ENCODE data around the gene ATRIP.

The ATRIP gene

GRCh38 chr3:48417529-48418108, 28.9 kb upstream of the ATRIP start:
- Histone ChIP-seq H3K36me3 (ENCODE audit: insufficient read depth, low read length) (no peaks in the 10 kb centered on the region), H3K4me3 (ENCODE audit: low read depth in 1 of 2, low read length in 2 of 2) (no peak overlapping the region), H3K4me2 (ENCODE audit: insufficient read depth, low read length) (no peak overlapping the region), H2AFZ (ENCODE audit: low read depth, low read length) (no peak overlapping the region), H3K79me2 (ENCODE audit: insufficient read depth, low read length) (no peaks in the 10 kb centered on the region), H3K27ac (ENCODE audit: low read length) (no peak overlapping the region), H4K20me1 (ENCODE audit: insufficient read depth, low read length) (0 out of 2 replicates have a peak, but pooled peaks cover 2% of the 10 kb centered on the region), H3K9me3 (ENCODE audit: insufficient read depth, low read length, severe bottlenecking) (no peaks in the 10 kb centered on the region), H3K27me3 (ENCODE audit: insufficient read depth, low read length, poor library complexity) (no peaks in the 10 kb centered on the region), H3K4me1 (ENCODE audit: insufficient read depth, low read length) (no peaks in the 10 kb centered on the region), H3K9ac (ENCODE audit: low read depth, low read length) (no peak overlapping the region)
- TF ChIP-seq EZH2 (IDR thresholded peaks at IDR 0.05; ENCODE audit: borderline replicate concordance, low read depth, low read length, severe bottlenecking) (no peak), CTCF (IDR thresholded peaks at IDR 0.05; ENCODE audit: borderline replicate concordance, extremely low read depth, low read length, poor library complexity, severe bottlenecking) (no peak)
- no peak for DNase-seq
- no peak for ATAC-seq (ENCODE audit: insufficient read depth, low read depth)

GRCh38 chr3:48418140-48418539, 28.4 kb upstream of the ATRIP start:
- ATAC-seq (ENCODE audit: insufficient read depth, low read depth) (no peak), DNase-seq (no peak)
- Histone ChIP-seq H3K4me3 (ENCODE audit: low read depth in 1 of 2, low read length in 2 of 2) (no peak overlapping the region), H3K79me2 (ENCODE audit: insufficient read depth, low read length) (no peaks in the 10 kb centered on the region), H2AFZ (ENCODE audit: low read depth, low read length) (no peak overlapping the region), H3K27me3 (ENCODE audit: insufficient read depth, low read length, poor library complexity) (no peaks in the 10 kb centered on the region), H3K9me3 (ENCODE audit: insufficient read depth, low read length, severe bottlenecking) (no peaks in the 10 kb centered on the region), H3K9ac (ENCODE audit: low read depth, low read length) (no peak overlapping the region), H3K27ac (ENCODE audit: low read length) (no peak overlapping the region), H4K20me1 (ENCODE audit: insufficient read depth, low read length) (0 out of 2 replicates have a peak, but pooled peaks cover 2% of the 10 kb centered on the region), H3K4me1 (ENCODE audit: insufficient read depth, low read length) (no peaks in the 10 kb centered on the region), H3K4me2 (ENCODE audit: insufficient read depth, low read length) (no peak overlapping the region), H3K36me3 (ENCODE audit: insufficient read depth, low read length) (no peaks in the 10 kb centered on the region)
- TF ChIP-seq EZH2 (IDR thresholded peaks at IDR 0.05; ENCODE audit: borderline replicate concordance, low read depth, low read length, severe bottlenecking), result no peak
- no peak for TF ChIP-seq CTCF (IDR thresholded peaks at IDR 0.05; ENCODE audit: borderline replicate concordance, extremely low read depth, low read length, poor library complexity, severe bottlenecking)

GRCh38 chr3:48418651-48419050, 27.9 kb upstream of the ATRIP start:
- Histone ChIP-seq H3K4me2 (ENCODE audit: insufficient read depth, low read length) (no peak overlapping the region), H3K9me3 (ENCODE audit: insufficient read depth, low read length, severe bottlenecking) (no peaks in the 10 kb centered on the region), H3K9ac (ENCODE audit: low read depth, low read length) (no peak overlapping the region), H4K20me1 (ENCODE audit: insufficient read depth, low read length) (0 out of 2 replicates have a peak, but pooled peaks cover 4% of the 10 kb centered on the region), H3K27me3 (ENCODE audit: insufficient read depth, low read length, poor library complexity) (no peaks in the 10 kb centered on the region), H3K4me3 (ENCODE audit: low read depth in 1 of 2, low read length in 2 of 2) (no peak overlapping the region), H3K79me2 (ENCODE audit: insufficient read depth, low read length) (no peaks in the 10 kb centered on the region), H3K27ac (ENCODE audit: low read length) (no peak overlapping the region), H3K36me3 (ENCODE audit: insufficient read depth, low read length) (no peaks in the 10 kb centered on the region), H3K4me1 (ENCODE audit: insufficient read depth, low read length) (no peaks in the 10 kb centered on the region), H2AFZ (ENCODE audit: low read depth, low read length) (no peak overlapping the region)
- no peak for TF ChIP-seq EZH2 (IDR thresholded peaks at IDR 0.05; ENCODE audit: borderline replicate concordance, low read depth, low read length, severe bottlenecking)
- TF ChIP-seq CTCF (IDR thresholded peaks at IDR 0.05; ENCODE audit: borderline replicate concordance, extremely low read depth, low read length, poor library complexity, severe bottlenecking), result no peak
- ATAC-seq (ENCODE audit: insufficient read depth, low read depth) (no peak), DNase-seq (no peak)

All from DND-41 (cell line).